HG02678 (cell line): ENCODE results near the gene KIAA1191.
A peak's percentile ranks its signal among the peaks of the same experiment; 100 is the strongest.

Experiments
- ATAC-seq: cut with Tn5 transposase; IDR thresholded peaks from one replicate; pipeline ENCODE4 v1.9.1; 2021; ENCODE audit warnings: mild to moderate bottlenecking, moderate library complexity; ENCODE audit not compliant: unreplicated experiment

The KIAA1191 gene

DNA sequence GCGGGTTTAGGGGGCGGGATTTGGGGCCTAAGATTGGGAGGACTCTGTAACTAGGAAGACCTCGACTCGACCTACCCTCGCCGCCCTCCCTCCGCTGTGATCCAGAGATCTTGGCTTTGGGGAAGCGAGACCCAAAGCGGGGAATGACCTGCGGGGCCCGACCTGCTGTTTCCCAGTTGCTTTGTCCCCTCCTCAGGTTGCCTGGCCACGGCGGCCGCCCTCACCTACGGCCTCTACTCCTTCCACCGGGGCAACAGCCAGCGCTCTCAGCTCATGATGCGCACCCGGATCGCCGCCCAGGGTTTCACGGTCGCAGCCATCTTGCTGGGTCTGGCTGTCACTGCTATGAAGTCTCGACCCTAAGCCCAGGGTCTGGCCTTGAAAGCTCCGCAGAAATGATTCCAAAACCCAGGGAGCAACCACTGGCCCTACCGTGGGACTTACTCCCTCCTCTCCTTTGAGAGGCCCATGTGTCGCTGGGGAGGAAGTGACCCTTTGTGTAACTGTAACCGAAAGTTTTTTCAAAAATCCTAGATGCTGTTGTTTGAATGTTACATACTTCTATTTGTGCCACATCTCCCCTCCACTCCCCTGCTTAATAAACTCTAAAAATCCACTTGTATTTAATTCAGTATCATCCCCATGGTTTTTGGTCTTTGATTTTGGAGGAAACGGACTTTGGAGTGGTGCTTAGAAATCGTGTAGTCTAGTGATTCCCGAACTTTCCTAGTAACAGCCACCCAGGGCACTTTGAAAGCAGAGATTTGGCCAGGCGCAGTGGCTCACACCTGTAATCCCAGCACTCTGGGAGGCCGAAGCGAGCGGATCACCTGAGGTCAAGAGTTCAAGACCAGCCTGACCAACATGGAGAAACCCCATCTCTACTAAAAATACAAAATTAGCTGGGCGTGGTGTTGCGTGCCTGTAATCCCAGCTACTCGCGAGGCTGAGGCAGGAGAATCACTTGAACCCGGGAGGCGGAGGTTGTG, 27.9 kb upstream of the KIAA1191 start:
- peak; percentile 30 for ATAC-seq

DNA sequence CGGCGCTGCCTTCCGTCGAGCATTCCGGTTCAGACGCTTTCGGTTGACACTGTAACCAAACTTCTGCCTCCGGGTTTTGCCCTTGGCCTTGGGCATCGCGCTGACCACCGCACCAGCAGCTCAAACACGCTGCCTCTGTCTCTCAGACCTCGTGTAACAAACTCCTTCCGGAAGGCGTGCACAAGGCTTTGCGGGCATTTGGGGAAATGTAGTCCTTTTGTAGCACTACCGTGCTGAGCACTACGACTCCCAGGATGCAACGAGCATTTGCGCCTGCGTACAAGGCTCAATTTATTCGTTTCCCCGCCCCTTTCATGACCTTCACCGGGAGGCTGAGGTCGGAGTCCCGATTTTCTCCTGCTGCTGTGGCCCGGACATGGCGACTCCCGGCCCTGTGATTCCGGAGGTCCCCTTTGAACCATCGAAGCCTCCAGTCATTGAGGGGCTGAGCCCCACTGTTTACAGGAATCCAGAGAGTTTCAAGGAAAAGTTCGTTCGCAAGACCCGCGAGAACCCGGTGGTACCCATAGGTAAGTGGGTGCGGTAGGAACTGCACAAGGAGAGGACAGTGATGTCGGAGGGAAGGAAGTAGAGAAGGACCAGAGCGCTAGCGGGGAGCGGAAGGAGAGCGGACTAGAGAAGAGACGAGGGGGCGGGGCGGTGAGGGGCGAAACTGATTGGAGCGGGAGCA, 27.0 kb upstream of the KIAA1191 start, which contains the start of the genes HIGD2A and NOP16:
Gene HIGD2A (plus strand): TSS at position 308 of the 691 bp plus-strand sequence. CDS start 69 bp downstream, at position 377.
Gene NOP16 (minus strand): TSS at position 155 of the 691 bp plus-strand sequence. CDS start 59 bp downstream, at position 96.
- peak; percentile 89 for ATAC-seq

DNA sequence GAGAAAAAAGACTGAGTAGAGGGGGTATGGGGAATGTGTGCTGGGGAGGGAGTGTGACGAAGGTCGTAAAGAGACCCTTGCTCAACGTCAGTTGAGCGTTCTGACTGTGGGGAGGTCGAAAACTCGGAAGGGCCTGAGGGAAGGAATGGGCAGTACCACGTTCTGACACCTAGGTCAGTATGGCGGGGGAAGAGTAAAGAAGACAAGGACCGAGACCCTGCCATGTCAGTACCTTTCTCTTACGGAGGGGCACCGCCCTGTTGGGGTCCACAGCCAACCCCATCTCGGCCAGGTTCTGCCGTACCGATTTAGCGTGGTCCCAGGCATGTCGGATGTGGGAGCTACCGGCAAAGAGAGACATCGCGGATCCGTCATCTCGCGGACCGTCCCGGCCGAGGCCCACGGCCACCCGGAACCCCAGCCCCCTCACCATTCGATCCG, 26.5 kb upstream of the KIAA1191 start:
- no peak for ATAC-seq

DNA sequence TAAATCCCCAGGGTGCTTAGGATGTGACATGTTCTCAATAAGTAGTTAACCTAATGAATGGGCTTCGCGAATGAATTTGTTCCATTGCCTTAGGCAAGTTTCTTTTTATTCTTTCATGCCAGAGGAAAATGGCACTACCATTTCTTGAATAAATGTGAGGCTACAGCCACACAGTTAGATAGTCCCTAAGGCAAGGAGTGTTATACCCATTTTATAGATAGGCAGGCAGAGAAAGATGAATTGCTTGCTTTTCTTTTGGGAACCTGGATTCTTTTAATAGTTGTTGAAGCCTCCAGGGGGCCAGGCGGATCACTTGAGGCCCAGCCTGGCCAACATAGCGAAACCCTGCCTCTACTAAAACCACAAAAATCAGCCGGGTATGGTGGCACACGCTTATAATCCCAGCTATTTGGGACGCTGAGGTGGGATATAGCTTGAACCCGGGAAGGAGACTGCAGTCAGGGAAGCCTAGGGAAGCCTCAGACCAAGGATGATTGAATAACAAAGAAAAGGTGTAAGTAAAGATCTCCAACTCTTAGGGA, 25.9 kb upstream of the KIAA1191 start:
- ATAC-seq, result no peak

DNA sequence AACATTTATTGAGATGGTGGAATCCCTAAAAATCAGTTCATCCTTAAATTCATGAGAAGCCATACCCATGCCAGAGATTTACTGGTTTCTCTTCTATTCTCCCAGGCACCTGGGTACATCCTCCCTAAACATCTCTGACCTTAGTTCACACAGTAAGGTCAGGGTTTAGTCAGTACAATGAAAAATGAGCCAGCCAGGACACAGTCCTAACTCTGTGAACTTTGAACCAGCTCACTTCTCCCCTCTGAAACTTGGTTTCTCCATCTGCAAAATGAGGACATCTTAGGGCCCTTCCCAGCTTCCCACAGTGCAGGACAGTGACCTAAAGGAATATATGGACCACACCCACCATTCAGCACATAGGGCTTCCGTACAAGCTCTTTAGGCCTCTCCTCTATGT, 24.9 kb upstream of the KIAA1191 start:
- ATAC-seq, result no peak

DNA sequence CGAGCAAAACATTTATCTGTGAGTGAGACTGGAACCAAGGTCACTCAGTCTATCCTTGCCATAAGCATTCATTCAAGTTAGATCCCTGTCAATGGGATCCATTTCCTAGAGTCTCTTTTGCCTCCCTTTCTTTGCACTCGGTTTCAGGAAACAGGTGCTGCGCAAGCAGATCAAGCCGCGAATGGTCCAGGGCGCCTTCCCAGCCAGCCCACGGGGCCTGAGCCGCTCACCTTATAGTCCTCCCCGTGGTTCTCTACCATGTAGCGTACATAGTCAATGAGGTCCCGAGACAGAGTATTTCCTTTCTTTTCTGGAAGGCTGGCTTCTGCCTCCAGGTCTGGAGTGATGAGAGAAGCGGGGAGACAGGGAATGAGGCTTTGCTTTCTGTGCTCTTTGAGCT, 23.4 kb upstream of the KIAA1191 start:
- ATAC-seq, result no peak

DNA sequence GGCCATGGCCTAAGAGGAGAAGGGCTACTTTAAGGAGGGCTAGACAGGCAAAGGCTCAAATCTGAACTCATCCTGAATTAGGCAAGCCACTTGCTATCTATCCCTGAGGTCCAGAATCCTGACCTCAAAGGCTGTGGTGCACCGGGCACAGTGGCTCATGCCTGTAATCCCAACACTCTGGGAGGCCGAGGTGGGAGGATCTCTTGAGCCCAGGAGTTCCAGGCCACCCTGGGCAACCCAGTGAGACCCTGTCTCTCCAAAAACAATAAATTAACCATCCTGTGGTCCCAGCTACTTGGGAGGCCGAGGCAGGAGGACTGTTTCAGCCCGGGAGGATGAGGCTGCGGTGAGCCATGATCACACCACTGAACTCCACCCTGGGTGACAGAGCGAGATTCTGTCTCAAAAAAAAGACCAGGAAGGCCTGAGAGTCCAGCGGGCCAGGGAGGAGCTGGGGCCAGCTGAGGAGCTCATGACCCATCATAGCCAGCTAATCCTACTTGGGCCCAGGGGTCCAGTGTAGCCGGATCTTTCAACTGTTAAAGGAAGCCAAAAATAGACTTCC, 22.9 kb upstream of the KIAA1191 start:
- ATAC-seq, result no peak

DNA sequence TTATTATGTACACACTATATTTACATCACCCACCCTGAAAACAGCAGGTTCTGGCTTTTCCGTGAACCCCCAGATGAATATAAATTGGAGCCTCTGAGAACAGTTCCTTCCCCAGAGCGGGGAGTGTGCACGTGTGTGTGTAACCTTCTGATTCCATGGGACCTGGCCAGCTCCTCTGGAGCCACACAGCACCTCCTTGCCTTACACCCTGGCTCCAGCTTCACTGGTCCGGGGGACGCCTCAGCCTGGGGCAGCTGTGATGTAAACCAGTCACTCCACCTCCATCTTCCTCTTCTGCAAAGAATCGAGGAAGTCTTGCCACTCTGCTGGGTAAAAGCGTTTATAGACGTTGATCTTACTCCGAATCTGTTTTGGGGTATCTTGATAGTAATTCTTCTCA, 22.4 kb upstream of the KIAA1191 start:
- ATAC-seq, result no peak

DNA sequence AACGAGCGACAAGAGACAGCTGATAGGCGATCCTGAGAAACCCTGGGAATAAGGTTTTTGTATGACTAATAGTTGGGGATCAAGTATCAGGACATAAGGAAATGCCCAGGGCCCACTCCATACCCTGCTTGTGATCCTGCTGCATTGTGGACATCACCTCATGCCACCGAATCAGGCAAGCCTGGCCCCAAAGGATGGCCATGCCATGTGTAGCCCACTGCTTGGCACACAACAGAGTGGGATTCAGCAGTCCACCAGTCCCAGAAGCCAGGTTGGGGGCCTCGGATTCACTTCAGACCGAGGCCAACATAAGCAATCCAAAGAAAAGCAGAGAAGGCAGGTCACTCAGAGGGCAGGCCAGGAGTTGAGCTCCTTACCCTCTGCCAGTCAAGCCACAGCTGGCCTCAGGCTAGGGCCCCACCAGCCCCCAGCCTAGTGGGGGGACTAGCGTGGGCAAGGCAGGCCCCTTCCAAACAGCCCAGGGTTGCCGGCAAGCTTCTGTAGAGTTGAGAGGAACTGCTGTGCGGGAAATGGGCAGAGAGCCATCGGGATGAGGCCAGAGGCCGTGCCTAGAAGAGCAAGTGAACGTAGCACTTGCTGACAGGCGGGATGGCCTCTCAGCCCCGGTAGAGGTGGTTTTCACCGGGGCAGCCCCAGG, 21.8 kb upstream of the KIAA1191 start:
- no peak for ATAC-seq

DNA sequence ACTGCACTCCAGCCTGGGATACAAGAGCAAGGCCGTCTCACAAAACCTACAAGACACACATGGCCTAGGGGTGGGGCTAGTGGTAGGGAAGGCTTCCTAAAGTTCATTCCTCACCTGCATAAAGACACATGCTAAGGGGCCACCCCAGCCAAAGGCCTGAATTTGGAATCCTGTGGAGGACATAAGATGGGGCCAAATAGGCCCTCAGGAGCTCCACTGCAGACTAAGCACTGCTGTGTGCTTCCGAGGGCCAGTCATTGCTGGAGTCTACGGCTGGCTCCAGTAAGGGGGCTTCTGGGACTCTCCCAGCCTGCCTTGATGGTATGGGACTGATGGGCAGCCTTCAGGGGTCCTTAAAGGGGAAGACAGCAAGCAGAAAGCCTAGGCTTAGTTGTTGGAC, 21.2 kb upstream of the KIAA1191 start:
- ATAC-seq, result no peak

DNA sequence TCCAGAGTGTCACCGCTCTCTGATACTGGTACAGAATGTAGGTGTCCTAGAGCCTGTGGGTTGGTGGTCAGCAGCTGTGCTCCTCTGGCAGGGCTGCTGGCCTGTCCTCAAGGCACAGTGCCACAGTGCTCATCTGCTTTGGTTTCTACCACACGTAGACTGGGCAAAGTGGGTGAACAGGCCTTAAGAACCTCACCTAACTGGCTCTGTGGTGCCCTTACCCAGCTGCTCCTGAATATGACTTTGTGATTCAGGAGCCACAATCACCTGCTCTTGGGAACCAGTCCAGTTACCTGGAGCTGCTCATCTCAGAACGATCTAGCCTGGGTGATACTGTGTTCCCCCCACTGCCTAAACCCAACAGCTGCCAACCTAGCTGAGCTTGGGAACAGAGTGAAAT, 20.4 kb upstream of the KIAA1191 start:
- no peak for ATAC-seq

DNA sequence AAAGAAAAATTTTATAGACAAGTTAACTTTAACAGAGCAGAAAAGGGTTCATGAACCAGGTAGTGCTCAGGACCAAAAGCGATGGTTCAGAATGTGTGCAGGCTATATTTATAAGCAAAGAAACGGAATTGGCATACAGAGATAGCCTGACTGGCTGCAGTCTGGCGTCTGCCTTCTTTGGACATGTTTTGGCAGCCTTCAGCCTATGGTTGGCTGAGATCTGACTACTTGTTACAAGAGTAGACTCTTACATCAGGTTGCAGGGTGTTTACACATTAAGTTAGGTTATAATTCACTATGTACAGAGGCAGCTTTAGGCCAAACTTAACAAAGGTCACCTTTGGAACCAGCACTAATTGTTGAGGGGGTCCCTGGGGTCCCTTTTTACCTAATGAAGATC, 19.9 kb upstream of the KIAA1191 start:
- ATAC-seq, result no peak

DNA sequence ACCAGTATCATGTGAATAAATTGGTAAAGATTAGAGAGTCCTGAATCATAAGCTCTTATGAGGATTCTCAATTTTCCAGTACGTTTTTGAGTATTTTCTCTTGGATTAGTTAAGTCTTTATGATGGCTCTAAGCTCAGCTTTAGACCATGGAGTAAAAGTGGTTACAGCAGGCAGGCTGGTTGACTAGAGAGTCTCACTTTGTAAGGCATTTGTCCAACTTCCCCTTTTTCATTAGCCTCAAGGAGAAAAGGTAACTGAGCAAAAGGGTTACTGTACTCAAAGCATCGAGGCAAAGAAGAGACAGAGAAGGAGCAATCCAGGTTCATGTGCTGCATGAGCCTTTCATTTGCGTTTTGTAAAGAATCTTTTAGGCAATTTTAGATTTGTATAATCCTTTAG, 18.3 kb upstream of the KIAA1191 start:
- ATAC-seq, result peak; percentile 47

DNA sequence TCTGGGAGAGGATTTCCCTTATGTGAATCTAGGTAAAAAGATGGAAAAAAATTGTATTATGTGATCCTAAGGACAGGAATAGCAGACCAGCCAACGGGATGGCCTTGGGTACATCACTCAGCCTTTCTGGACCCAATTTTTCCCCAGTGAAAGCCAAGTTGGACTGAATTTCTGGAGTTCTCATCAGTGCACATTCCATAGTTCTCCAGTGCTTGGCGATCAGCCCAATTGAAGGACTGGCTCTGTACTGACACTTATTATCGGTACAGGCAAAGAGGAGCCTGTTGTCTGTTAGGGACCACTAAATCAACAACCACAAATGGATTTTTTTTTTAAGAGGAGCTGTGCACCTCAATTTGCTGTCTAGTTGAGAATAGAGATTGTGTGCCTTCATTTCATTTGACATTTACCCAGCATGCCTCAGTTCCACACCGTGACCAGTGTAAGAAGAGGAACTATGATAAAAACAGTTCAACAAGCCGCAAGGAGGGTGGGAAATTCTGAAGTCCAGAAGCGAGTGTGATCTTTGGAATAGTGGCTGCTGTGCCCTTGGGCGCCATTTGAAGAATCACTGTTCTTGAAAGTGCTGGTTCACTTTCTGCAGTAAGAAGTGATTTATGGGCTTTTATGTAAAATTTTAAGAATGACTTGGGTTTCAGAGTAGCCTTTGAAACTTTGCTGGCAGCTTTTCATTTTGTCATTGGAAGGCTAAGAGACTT, 11.7 kb upstream of the KIAA1191 start:
- ATAC-seq, result no peak

DNA sequence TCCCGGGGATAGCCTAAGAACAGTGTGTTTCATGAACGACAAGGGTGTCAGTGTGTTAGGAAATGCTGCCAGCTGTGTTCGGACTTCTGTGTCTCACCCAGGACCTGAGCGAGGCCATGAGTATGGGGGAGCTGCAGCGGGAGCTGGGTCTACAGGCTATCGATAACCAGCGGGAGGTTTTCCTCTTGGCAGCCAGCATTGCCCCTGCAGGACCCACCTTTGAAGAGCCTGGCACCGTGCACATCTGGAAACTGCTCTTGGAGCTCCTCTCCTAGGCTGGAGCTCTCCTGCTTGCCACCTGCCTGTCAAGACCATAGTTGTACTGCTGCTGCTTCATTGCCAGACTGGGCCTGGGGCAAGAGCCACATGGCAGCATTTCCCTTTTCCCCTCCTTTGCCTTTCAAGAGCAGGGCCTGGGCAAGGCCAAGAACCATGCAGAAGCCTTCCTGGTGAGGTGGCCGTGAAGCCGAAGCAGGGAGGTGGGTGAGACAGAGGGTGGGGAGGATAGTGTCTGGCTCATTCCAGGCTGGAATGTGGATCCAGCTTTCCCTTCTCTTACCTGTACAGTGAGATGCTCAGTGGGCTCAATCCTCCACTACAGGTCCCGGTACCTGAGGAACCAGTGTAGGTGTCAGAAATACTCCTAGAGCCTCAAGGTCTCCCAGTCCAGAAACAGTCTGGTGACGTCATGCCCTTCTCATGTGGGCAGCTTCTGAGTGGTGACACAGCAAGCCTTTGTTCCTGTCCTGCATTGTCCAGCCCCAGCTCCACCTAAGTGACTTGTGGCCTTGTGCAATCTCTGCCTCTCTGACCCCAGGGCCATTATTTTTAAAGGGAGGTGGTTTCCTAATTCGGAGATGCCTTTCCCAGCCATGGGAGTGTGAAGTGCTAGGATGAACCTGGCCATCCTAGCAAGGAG, 10.3 kb upstream of the KIAA1191 start:
- ATAC-seq, result no peak

DNA sequence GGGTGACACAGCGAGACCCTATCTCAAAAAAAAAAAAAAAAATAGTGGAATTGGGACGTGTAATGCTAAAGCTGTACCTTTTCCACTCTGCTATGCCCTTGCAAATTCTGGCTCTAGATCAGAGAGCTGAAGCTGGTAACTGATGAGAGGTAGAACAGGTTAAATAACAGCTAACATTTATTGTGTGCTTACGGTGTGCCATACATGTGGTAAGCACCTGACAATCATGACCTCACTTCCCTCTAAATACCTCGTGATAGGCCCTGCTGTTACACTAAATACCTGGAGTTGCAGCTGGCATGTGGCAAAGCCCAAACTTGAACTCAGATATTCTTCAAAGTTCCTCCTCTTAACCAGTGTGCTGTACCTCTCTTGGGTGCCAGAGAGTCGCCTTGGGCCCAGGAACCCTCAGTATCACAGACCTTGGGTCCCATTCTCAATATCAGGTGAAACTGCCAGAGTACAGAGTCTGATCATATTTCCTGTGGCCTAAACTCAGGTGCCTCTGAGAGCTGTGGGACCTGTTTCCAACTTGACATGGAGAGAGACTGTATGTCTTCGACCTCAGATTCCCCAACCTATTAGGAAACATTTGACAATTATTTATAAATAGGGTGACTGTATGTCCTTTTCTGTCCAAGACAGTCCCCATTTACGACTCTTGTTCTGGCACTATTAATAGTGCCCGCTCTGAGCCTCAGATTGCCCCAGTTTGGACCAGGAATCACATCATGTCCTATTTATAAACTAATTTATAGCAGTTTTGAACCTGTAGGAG, 8.6 kb upstream of the KIAA1191 start:
- no peak for ATAC-seq

DNA sequence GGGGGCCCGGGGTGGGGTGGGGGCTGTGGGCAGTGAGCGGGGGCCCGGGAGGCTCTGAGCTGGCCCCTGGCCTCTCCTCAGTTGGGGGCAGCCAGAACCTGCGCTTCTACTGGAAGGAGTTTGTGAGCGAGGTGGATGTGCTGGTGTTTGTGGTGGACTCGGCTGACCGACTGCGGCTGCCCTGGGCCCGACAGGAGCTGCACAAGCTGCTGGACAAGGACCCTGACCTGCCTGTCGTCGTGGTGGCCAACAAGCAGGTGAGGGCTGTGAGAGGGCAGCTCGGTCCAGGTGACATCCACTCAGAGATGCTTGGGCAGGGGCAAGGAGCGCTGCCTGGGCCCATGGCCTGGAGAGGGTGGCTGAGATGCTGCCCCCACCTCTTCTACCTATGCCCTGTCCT, 7.2 kb upstream of the KIAA1191 start:
- no peak for ATAC-seq

DNA sequence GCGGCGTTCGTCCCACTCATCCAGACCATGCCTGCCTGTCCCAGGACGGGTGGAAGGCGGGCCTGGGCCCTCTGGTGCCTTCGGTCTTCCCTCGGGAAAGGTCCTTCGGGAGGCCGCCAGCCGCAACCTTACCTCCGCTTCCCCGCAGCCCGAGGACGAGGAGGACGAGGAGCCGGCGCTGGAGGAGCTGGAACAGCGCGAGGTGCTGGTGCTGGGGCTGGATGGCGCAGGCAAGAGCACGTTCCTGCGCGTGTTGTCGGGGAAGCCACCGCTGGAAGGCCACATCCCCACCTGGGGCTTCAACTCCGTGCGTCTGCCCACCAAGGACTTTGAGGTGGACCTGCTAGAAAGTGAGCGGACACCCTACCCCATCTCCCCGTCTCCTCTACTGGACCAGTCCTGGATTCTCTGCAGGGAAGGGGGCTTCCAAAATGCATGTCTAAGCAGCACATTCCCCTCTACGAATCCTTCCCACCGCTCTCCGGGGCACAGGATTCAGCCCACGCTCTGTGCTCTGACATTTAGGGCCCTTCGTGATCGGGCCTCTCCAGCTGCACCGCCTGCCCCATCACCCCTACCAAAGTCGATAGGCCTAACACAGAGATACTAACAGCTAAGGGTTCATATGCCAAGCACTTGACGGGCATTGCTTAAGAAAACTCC, 4.8 kb upstream of the KIAA1191 start:
- ATAC-seq, result no peak
